Measurements from ENCODE around the gene ZNF324. TPM values are rescaled to one million over a fixed set of nuclear protein-coding genes. Genes with fewer than 3 reads are reported as not detected.

ZNF324 gene
- total RNA-seq = 24.7 TPM

GRCh38 chr19:58466760-58467589 lies at the start of gene ZNF324:
Gene ZNF324 (plus strand): TSS chr19:58467080. CDS start chr19:58469186, 2,106 bp downstream.

GRCh38 chr19:58439576-58440554 lies 27.0 kb upstream of the ZNF324 start, which contains the start of gene ZNF132:
Gene ZNF132 (minus strand): TSS chr19:58440153. CDS start chr19:58439821, 332 bp downstream.

GRCh38 chr19:58451358-58452101 lies 15.3 kb upstream of the ZNF324 start, which contains the start of gene ZNF324B:
Gene ZNF324B (plus strand): TSS chr19:58451622. CDS start chr19:58453702, 2,080 bp downstream.

DNA sequence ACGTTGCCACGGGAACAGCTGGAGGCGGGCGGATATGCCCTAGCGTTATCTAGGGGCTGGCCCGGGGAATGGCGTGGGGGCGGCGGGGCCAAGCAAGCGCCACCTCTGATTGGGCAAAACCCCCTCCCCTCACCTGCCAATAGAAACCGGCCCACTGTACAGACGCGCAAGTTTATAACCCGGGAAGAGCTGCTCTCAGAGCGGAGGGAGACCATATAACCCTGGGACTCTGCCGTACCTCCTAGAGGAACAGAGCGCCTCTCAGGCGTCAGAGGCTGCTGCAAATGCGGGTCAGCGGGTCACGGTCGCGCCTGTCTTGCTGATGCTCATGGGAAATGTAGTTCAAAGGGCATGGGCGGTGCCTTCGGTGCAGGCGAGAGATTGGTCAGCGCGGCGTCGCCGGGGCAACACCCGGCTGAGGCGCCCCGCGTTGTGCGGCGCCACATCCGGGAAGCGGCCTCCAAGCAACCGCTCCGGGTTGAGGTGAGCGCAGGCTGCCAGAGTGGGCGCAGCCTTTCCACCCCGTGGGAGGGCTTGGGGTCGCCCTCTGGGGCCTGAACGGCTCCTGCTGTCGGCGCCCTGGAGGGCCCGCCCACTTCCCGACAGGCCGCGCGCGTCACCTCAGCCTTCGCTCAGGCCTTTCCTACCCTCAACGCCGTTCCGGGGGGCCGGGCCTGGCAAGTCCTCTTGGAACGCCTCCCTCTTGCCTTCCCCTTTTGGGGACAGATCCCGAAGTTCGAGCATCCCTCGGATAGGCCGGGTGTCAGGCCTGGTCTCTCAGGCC lies 9.0 kb downstream of the ZNF324 start, which contains the start of gene ZNF446:
ZNF446 (plus strand) TSS at position 639 of the 784 bp plus-strand sequence. CDS start 867 bp downstream, outside the sequence.

GRCh38 chr19:58511353-58512208 lies 44.7 kb downstream of the ZNF324 start, which contains the start of gene SLC27A5:
Gene SLC27A5 (minus strand): TSS chr19:58511992. CDS start chr19:58511955, 37 bp downstream.

DNA sequence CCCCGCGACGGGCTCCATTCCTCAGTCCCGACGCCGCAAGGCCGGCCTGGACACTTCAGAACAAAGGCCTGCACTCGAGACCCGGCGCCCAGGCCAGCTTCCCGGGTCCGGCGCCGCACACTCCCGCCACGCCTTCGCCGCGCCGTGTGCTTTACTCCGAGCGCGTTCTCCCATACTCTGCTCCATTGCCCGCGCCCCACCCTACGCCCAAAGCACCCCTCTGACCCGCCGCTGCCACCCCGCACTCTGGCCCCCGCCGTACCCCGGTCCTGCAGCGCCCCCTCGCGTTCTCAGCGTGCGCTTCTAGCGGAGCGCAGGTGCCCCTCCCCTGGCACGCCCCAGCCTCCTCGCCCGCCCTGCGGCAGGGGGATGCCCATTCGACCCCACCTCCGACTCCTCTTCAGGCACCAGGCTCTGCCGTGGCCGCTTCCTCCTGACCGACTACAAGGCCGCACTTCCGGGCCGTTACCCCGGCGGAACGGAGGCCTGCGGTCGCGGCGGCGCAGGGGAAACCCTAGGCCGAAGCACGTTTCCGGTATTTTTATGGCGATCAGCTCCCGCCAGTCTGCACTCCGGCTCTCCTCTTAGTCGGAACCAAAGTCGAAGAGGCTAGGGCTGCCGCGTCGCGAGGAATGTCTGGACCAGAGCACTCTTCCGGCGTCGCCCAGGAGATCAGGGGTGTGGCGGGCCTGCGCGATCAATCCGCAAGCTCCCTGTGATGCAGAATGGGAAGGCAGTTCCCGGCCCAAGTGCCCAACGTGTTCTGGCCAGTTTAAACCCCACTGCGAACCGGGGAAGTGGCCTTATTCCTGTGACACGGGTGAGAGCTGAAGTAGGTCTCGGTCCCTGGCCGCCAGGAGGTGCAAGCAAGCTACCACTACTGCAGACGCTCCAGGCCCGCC lies 52.7 kb downstream of the ZNF324 start, which contains the start of gene ZBTB45:
ZBTB45 (minus strand) TSS at position 456 of the 902 bp plus-strand sequence. CDS start 2,137 bp downstream, outside the sequence.

Small RNAs within 50 kb of the gene (small RNA-seq; reads per million reads assigned to genes)
- not detected for gene RN7SL693P (ENCODE audit: low replicate concordance)
- not detected for gene RNU6-1337P (ENCODE audit: low replicate concordance)

Other genes with a start within 250 kb of the ZNF324 start
- 57.1 TPM for gene ZNF544, start 238.2 kb upstream of the ZNF324 start, total RNA-seq
- 10.9 TPM for gene ZNF8, start 188.1 kb upstream of the ZNF324 start, total RNA-seq
- 38.0 TPM for gene ERVK3-1, start 161.7 kb upstream of the ZNF324 start, total RNA-seq
- gene ZSCAN22, start 140.1 kb upstream of the ZNF324 start, total RNA-seq = 2.7 TPM
- gene A1BG, start 113.6 kb upstream of the ZNF324 start, total RNA-seq = 4.3 TPM
- gene ZNF497, start 104.3 kb upstream of the ZNF324 start, total RNA-seq = 7.1 TPM
- 4.7 TPM for gene ZNF837, start 86.0 kb upstream of the ZNF324 start, total RNA-seq
- gene RPS5, start 79.8 kb upstream of the ZNF324 start, total RNA-seq = 1,732 TPM
- not detected for gene RNF225, start 71.4 kb upstream of the ZNF324 start, total RNA-seq
- 27.2 TPM for gene ZNF584, start 58.4 kb upstream of the ZNF324 start, total RNA-seq
- 11.8 TPM for gene ZNF132, start 26.9 kb upstream of the ZNF324 start, total RNA-seq
- 13.7 TPM for gene ZNF324B, start 15.5 kb upstream of the ZNF324 start, total RNA-seq
- 18.7 TPM for gene ZNF446, start 9.3 kb downstream of the ZNF324 start, total RNA-seq
- gene SLC27A5, start 44.9 kb downstream of the ZNF324 start, total RNA-seq = 6.9 TPM
- gene ZBTB45, start 52.7 kb downstream of the ZNF324 start, total RNA-seq = 12.1 TPM
- gene TRIM28, start 77.0 kb downstream of the ZNF324 start, total RNA-seq = 422 TPM
- 77.3 TPM for gene CHMP2A, start 88.0 kb downstream of the ZNF324 start, total RNA-seq
- gene UBE2M, start 91.5 kb downstream of the ZNF324 start, total RNA-seq = 64.5 TPM
- 37.2 TPM for gene MZF1, start 106.3 kb downstream of the ZNF324 start, total RNA-seq

All from metanephros (tissue), 2 donors.